HTERT RPE-1 (cell line): Measurements from ENCODE around the gene CCL25.
"Not testable (repeated sequence)": the region's sequence is repeated elsewhere in the genome, so short reads cannot be mapped to it uniquely, and the experiment has no call there.

Experiments used
- in situ Hi-C: fragments of 300-500 bp; cut with MboI; formaldehyde crosslinking; loops from 4 replicates; pipeline ENCODE4 v1.14.3; 2020; ENCODE audit warnings: low sequenced_read_pairs

The CCL25 gene

GRCh38 chr19:8084152-8084551 is 31.6 kb downstream of the CCL25 start:
- in situ Hi-C loops: no loop called here

DNA sequence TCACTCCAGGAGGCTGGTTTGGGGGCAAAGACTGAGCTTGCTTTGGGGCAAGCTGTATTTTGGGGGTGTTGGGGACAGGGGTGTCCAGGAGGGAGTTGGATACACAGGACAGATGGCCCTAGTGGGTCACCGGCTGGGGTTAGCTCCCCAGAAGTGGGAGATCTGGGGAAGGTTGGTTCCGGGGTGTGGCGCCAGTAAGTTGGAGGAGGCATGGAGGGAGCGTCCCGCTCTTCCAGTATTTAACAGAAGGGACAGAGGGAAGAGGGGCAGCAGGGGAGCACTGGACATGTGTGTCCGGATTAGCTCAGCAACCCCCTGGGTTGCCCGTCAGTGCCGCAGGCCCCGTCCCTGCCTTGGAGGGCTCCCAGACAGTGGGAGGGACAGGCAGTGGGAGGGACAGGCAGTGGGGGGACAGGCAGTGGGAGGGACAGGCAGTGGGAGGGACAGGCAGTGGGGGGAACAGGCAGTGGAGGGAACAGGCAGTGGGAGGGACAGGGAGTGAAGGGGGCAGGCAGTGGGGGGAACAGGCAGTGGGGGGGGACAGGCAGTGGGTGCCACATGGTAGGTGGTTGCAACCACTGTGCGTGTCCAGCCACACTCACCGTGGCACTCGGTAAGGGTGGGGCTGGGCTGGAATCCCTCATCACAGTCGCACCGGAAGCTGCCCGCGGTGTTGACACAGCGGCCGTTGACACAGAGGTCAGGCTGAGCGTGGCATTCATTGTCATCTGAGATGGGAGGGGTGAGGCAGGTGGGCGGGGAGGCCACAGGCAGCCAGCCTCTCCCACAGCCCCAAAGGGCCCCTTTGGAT is 33.2 kb downstream of the CCL25 start:
- in situ Hi-C loops: no loop called here

DNA sequence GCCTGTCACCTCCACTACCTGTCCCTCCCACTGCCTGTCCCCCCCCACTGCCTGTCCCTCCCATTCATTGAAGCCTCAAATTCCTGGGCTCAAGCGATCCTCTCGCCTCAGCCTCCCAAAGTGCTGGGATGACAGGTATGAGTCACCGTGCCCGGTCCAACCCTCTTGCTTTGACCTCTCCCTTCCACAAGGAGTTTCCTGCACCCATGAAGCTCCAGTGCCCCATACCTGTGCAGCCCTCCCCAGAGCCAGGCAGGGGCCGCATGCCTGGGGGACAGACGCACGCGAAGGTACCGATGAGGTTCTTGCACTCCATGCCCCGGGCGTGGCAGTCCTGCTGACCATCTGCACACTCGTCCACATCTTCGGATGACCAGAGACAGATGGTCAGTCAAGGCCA is 34.3 kb downstream of the CCL25 start:
- in situ Hi-C loops: no loop called here

DNA sequence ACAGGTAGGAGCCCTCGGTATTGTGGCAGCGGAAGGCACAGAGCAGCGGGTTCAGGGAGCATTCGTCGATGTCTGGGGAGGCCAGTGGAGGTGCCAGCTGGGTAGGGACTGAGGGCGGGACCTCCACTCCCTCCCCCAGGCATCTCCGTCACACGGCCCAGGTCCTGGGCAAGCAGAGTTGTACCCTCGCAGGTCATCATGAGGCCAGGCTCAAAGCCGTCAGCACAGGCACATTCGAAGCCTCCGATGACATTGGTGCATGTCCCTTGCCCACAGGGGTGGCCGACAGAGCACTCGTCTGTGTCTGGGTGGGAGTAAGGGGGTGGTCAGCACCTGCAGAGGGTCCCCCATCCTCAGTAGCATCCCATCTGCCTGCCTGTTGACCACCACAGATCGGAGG is 35.3 kb downstream of the CCL25 start:
- in situ Hi-C loops: no loop called here

DNA sequence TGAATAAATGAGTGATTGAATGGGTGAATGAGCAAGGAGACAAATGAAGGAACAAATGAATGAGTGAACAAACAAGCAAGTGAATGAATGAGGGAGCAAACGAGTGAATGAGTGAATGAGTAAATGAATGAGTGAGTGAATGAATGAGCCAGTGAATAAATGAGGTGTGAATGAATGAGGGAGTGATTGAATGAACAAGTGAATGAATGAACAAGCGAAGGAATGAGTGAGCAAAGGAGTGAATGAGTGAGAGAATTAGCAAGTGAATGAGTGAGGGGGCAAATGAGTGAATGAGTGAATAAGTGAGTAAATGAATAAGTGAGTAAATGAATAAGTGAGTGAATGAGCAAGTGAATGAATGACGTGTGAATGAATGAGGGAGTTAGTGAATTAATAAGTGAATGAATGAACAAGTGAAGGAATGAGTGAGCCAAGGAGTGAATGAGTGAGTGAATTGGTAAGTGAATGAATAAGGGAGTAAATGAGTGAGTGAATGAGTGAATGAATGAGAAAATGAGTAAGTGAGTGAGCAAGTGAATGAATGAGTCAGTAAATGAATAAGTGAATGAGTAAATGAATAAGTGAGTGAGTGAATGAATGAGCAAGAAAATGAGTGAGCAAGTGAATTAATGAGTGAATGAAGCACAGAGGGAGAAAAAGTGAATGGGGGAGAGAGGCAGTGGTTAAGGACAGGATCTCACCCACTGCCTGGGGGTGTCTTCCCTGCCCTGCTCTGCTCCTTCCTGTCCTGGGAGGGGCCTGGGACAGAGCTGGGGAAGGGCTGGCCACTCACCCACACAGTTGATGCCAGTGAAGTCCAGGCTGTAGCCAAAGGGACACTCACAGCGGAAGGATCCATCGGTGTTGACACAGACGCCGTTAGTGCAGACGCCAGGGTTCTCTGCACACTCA is 36.4 kb downstream of the CCL25 start:
- in situ Hi-C loops: no loop called here

- in situ Hi-C loops: no loop called here
Observed at GRCh38 chr19:8089664-8090601, 37.4 kb downstream of the CCL25 start.

DNA sequence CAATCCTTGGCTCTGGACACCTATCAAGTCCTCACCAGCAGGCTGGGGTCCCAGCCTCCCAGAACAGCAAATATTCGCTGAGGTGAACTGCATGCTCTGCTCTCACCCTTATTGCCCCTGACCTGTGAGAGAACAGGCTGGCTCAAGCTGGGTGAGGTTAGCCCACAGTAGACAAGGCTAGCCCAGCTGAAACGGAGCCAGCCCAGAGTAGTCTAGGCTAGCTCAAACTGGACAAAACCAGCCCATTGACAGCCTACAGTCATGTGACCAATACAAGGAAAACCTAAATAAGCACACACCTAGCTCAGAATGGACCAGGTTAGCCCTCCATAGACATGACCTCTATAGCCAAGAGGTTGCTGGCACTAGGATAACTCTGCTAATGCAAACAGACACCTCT is 38.4 kb downstream of the CCL25 start:
- in situ Hi-C loops: no loop called here

GRCh38 chr19:8093740-8094139 is 41.2 kb downstream of the CCL25 start:
- in situ Hi-C loops: no loop called here

- in situ Hi-C loops: no loop called here
Observed at GRCh38 chr19:8094336-8094735, 41.8 kb downstream of the CCL25 start.

GRCh38 chr19:8095354-8095886 is 42.9 kb downstream of the CCL25 start:
- in situ Hi-C loops: no loop called here

DNA sequence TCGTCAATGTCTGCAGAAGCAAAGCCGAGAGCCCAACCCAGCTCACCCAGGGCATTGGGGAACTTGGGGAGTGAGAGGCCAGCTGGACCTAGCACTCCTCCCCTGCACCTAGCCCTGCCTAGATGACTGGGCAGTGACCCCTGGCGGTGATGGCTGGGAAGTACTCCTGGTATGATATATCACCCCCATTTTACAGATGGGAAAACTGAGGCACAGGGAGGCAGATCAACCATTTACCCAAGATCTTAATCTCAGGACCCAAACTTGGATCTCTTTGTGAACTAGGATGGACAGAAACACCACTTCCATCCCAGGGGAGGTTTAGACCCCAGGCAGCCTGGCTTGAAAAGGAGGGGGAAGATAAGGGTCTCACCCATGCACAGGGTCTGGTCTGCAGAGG is 43.5 kb downstream of the CCL25 start:
- in situ Hi-C loops: no loop called here

DNA sequence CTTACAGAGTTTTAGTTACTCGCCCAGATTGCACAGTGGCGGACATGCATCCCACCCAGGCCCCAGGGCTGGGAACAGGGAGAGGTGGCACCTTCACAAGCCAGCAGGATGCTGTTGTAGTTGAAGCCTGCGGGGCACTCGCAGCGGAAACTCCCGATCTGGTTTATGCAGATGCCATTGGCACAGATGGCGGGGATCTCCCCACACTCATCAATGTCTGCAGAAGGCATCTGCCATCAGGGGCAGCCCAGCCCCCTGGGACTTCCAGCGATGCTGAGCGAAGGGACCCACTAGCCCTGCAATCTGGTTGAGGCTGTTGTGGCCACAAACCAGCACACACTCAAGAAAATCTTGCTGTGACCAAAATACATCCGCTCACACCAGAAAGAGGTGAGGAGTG is 44.6 kb downstream of the CCL25 start:
- in situ Hi-C loops: no loop called here

DNA sequence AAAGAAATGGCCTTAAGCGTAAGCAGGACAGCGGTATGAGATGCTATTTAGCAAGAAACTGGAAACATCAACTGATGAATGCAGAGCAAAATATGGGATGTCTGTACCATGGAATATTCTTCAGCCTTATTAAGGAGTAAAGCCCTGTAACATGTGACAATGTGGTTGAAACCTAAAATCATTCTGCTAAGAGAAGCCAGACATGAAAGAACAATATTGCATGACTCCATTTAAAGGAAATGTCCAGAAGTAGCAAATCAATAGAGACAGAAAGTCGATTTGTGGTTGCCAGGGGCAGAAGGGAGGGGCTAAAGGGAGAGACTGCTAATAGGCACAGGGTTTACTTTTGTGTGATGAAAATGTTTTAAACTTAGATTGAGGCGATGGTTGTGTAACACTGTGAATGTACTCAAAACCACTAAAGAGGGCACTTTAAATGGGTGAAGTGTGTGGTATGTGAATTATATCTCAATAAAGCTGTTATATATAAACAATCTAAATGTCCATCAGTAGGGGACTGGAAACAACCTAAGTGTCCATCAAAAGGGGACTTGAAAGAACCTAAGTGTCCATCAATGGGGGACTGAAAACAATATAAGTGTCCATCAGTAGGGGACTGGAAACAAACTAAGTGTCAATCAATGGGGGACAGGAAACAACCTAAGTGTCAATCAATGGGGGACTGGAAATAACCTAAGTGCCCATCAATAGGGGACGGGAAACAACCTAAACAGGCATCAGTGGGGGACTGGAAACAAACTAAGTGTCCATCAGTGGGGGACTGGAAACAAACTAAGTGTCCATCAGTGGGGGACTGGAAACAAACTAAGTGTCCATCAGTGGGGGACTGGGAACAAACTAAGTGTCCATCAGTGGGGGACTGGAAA is 45.4 kb downstream of the CCL25 start:
- in situ Hi-C loops: no loop called here

GRCh38 chr19:8101311-8101710 is 48.8 kb downstream of the CCL25 start:
- in situ Hi-C loops: no loop called here

DNA sequence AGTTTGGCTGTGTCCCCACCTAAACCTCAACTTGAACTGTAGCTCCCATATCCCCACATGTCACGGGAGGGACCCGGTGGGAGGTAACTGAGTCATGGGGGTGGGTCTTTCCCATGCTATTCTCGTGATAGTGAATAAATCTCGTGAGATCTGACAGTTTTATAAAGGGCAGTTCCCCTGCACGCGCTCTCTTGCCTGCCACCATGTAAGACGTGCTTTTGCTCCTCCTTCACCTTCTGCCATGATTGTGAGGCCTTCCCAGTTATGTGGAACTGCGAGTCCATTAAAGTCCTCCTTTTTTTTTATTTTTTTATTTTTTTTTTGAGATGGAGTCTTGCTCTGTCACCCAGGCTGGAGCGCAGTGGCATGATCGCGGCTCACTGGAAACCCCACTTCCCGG is 49.4 kb downstream of the CCL25 start:
- in situ Hi-C loops: not testable (repeated sequence)

DNA sequence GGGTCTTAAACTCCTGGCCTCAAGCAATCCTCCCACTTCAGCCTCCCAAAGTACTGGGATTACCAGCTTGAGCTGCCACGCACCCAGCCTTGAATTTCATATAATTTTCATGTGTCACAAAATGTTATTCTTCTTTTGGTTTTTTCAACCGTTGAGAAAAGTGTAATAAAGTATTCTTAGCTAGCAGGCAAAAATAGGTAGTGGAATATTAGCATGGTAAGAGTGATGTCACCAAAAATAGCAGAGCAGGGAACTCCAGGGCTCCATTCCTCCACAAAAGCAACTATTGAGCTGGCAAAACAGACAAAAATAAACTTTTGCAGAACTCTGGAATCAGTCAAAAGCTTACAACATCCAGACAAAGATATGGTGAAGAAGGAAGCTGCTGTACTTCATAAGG is 52.9 kb downstream of the CCL25 start:
- in situ Hi-C loops: no loop called here

GRCh38 chr19:8107301-8107903 is 54.8 kb downstream of the CCL25 start:
- in situ Hi-C loops: no loop called here

DNA sequence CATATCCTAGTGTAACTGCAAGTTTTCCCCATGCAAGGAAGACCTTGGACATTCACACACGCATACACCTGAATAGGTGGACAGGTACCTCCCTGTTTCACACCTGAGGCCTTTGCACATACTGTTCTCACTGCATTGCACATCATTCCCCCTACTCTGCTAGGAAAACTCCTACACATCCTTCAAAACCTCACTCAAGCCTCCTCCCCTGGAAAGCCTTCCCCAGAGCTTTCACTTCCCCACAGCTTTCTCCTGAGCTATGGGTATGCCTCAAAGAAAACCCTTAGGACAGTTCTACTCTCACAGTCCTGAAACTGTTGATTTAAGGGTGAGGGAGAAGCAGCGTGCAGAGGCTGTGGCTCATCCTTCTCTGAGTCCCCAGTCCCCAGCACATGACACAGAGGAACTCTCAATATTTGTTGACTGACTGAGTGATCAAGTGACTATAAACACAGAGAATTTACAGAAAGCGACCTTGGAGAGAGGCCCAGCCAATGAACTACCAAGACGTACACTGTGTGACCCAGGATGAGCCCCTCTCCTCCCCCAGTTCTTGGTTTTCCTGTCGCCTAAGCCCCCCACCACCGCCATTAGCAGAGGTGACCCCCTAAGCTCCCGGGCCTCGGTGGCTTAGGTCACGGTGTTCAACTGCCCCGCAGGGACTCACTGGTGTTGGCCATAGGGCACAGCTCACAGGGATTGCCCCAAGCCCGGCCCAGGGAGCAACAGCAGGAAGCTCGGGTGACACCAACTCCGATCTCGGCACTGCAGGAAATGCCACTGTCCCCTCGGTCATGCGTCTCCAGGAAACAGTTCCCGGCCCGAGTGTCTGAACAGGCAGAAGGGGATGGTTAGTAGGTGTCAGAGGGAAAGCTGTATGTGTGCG is 56.2 kb downstream of the CCL25 start:
- in situ Hi-C loops: no loop called here
